NB4 (cell line): ENCODE results near the gene CHST15.

Experiments used
- CTCF ChIP-seq: IDR thresholded peaks from one replicate; pipeline ENCODE4 v1.5.1; 2012; ENCODE audit warnings: low read depth, low read length
- MYC ChIP-seq: IDR thresholded peaks from 2 replicates; pipeline ENCODE4 v1.6.1; 2011; ENCODE audit warnings: low read depth, low read length

- no peak for TF ChIP-seq CTCF
- TF ChIP-seq MYC = no peak
Measured at GRCh38 chr10:123972481-123973401, 120.7 kb downstream of the CHST15 start.
